GM12878 (cell line): Measurements from ENCODE around the gene HGS. TPM values are rescaled to one million over a fixed set of nuclear protein-coding genes. Genes with fewer than 3 reads are reported as not detected.
A peak's percentile ranks its signal among the peaks of the same experiment; 100 is the strongest.

Source experiments
- ATAC-seq: fragments of 200-7000 bp; cut with Tn5 transposase; 3 replicates; pipeline ENCODE4 v1.9.1; 2020; ENCODE audit warnings: mild to moderate bottlenecking, moderate library complexity
- BruUV-seq: library from RNA; stranded (reverse); fragments of 400-500 nt; replicated peaks from 2 replicates; lab custom pipeline; 2021; lab: Mats Ljungman, UMichigan
- CTCF ChIA-PET: fragments of 300-600 bp; sonication (Branson Sonifier 250); formaldehyde crosslinking; extraction: SDS; loops from one replicate; lab custom pipeline; 2021; ENCODE audit warnings: inconsistent platforms; lab: Yijun Ruan, JAX
- POLR2A ChIA-PET: fragments of 350-600 bp; formaldehyde crosslinking; extraction: SDS; loops from one replicate; lab custom pipeline; 2021; ENCODE audit warnings: inconsistent platforms; lab: Charles Lee
- RAD21 ChIA-PET: fragments of 300-600 bp; sonication (Branson Sonifier 250); formaldehyde crosslinking; loops from one replicate; lab custom pipeline; 2023; ENCODE audit warnings: antibody characterized with exemption; ENCODE audit not compliant: unreplicated experiment; lab: Charles Lee
- SMC1A ChIA-PET: fragments of 300-600 bp; sonication (Branson Sonifier 250); formaldehyde crosslinking; loops from one replicate; lab custom pipeline; 2023; ENCODE audit not compliant: unreplicated experiment, uncharacterized antibody; lab: Charles Lee
- DNase-seq: peaks from one replicate; pipeline ENCODE4 v3.0.0-alpha.2; 2011; ENCODE audit warnings: low read depth, low spot score
- FAIRE-seq: peaks from 3 replicates; lab custom pipeline; 2011; peaks lifted over from hg19 to GRCh38; lab: Jason Lieb, UNC
- H2AFZ ChIP-seq: 2 replicates; pipeline ENCODE4 v1.6.0; 2011; ENCODE audit warnings: low read depth, low read length, control low read depth; ENCODE audit not compliant: control insufficient read depth
- H3K27ac ChIP-seq: 2 replicates; pipeline ENCODE4 v1.5.1; 2011; ENCODE audit warnings: control low read depth; ENCODE audit not compliant: control insufficient read depth, insufficient read depth
- H3K27me3 ChIP-seq, 2 experiments: replicated peaks in 1 of 2; 2 replicates each; pipeline versions ENCODE4 v1.6.0 to v1.6.1; 2011; ENCODE audit warnings: low read length in 1 of 2; ENCODE audit not compliant: control insufficient read depth in 2 of 2, insufficient read depth in 2 of 2
- H3K36me3 ChIP-seq, 2 experiments: 2 replicates each; pipeline ENCODE4 v1.5.1; 2011; ENCODE audit warnings: low read length in 1 of 2; ENCODE audit not compliant: control insufficient read depth in 2 of 2, insufficient read depth in 2 of 2
- H3K4me1 ChIP-seq: 2 replicates; pipeline ENCODE4 v1.6.1; 2011; ENCODE audit warnings: mild to moderate bottlenecking, low read length, moderate library complexity, mixed read lengths; ENCODE audit not compliant: control insufficient read depth, insufficient read depth
- H3K4me2 ChIP-seq: 2 replicates; pipeline ENCODE4 v1.6.0; 2011; ENCODE audit warnings: control low read depth; ENCODE audit not compliant: control insufficient read depth, insufficient read depth
- H3K4me3 ChIP-seq: fragments of 200-600 bp; sonication (generic); 2 replicates; pipeline ENCODE4 v1.5.1; 2016
- H3K79me2 ChIP-seq: 2 replicates; pipeline ENCODE4 v1.6.0; 2011; ENCODE audit warnings: low read length; ENCODE audit not compliant: control insufficient read depth, insufficient read depth
- H3K9ac ChIP-seq: 2 replicates; pipeline ENCODE4 v1.8.0; 2011; ENCODE audit warnings: low read length, control low read depth, mixed read lengths; ENCODE audit not compliant: control insufficient read depth, insufficient read depth
- H3K9me3 ChIP-seq: replicated peaks from 3 replicates; pipeline ENCODE4 v1.5.1; 2011; ENCODE audit warnings: mild to moderate bottlenecking, low read length; ENCODE audit not compliant: control insufficient read depth, insufficient read depth
- H4K20me1 ChIP-seq: 2 replicates; pipeline ENCODE4 v1.6.0; 2011; ENCODE audit not compliant: control insufficient read depth, insufficient read depth
- BRCA1 ChIP-seq: IDR thresholded peaks from 2 replicates; pipeline ENCODE4 v1.6.1; 2011; ENCODE audit warnings: low read depth, low read length, improper control_type of control experiment
- FOXK2 ChIP-seq: fragments of 450-650 bp; IDR thresholded peaks from 2 replicates; pipeline ENCODE4 v1.6.1; 2017; ENCODE audit warnings: mild to moderate bottlenecking, moderate library complexity
- MTA3 ChIP-seq: IDR thresholded peaks from 2 replicates; pipeline ENCODE4 v1.6.1; 2012; ENCODE audit warnings: low read length, inconsistent platforms, borderline replicate concordance
- PAX5 ChIP-seq: IDR thresholded peaks from 2 replicates; pipeline ENCODE4 v1.6.1; 2011; ENCODE audit warnings: low read depth, low read length, borderline replicate concordance
- SIX5 ChIP-seq: IDR thresholded peaks from 2 replicates; pipeline ENCODE4 v1.6.1; 2011; ENCODE audit warnings: mild to moderate bottlenecking, low read depth, low read length, moderate library complexity; ENCODE audit not compliant: severe bottlenecking
- SMAD1 ChIP-seq: fragments of 450-650 bp; IDR thresholded peaks from 2 replicates; pipeline ENCODE4 v1.6.1; 2018; ENCODE audit warnings: mild to moderate bottlenecking, low read depth; ENCODE audit not compliant: partially characterized antibody
- STAT1 ChIP-seq: fragments of 450-650 bp; conservative IDR thresholded peaks from 2 replicates; pipeline ENCODE4 v1.6.1; 2014; ENCODE audit warnings: antibody characterized with exemption, mild to moderate bottlenecking
- ZNF207 ChIP-seq: fragments of 450-650 bp; IDR thresholded peaks from 2 replicates; pipeline ENCODE4 v1.6.1; 2014; ENCODE audit warnings: antibody characterized with exemption, mild to moderate bottlenecking, borderline replicate concordance
- ZNF217 ChIP-seq: fragments of 450-650 bp; IDR thresholded peaks from 2 replicates; pipeline ENCODE4 v1.6.1; 2017; ENCODE audit warnings: antibody characterized with exemption, mild to moderate bottlenecking
- WGBS: methylation state at CpG from one replicate; pipeline ENCODE4 v1.1.6; 2016; ENCODE audit warnings: low lambda C conversion rate; ENCODE audit not compliant: insufficient replicate concordance, insufficient coverage; ENCODE audit errors: missing lambda C conversion rate; 5-methylcytosine and 5-hydroxymethylcytosine counted together
- in situ Hi-C: fragments of 300-500 bp; cut with MboI; formaldehyde crosslinking; loops from 9 replicates; pipeline ENCODE4 v1.14.3; 2018; ENCODE audit warnings: mixed read lengths
- intact Hi-C: fragments of 100-400 bp; cut with micrococcal nuclease; formaldehyde crosslinking; loops from one replicate; pipeline ENCODE4 v1.14.2; 2022; ENCODE audit not compliant: unreplicated experiment
- microRNA-seq: library from miRNA; unstranded; fragments of <30 nt; microRNA quantifications from one replicate; pipeline ENCODE4, GENCODE V29; 2018
- polyA plus RNA-seq, 11 experiments: library from polyadenylated mRNA; depleted of rRNA in 4 of 11; unstranded in 6 of 11; stranded (reverse) in 5 of 11; fragments of >200 nt; fragmentation: Nextera tagmentation in 4 of 11; fragmentation: Illumina TruSeq in 1 of 11; extraction: Ambion mirVana in 4 of 11; extraction: Trizol in 1 of 11; gene quantifications; 1 replicate in 1 of 11; 2 replicates in 10 of 11; pipeline versions ENCODE4 v1.2.1 to v1.2.3, GENCODE V29; 2011 to 2016; ENCODE audit warnings: inconsistent platforms in 2 of 11, missing spikeins in 2 of 11, low read depth in 1 of 11
- small RNA-seq: library from RNA; depleted of rRNA; stranded (forward); fragments of <200 nt; gene quantifications from one replicate; pipeline ENCODE3, GENCODE V24; 2014
- total RNA-seq, 4 experiments: library from RNA; depleted of rRNA in 3 of 4; stranded (reverse); fragments of >200 nt in 3 of 4; fragmentation: Illumina TruSeq in 1 of 4; extraction: Trizol in 1 of 4; gene quantifications; 2 replicates each; pipeline versions ENCODE4 v1.2.1 to v1.2.3, GENCODE V29; 2013 to 2021
- TF ChIP-seq, protein P1 (sequence below): fragments of 450-650 bp; IDR thresholded peaks from 2 replicates; pipeline ENCODE4 v1.6.1; 2017; ENCODE audit warnings: low read depth, mild to moderate bottlenecking, moderate library complexity

Gene HGS
- total and polyA plus RNA-seq, 10 of the 15 experiments (the other 5 are each of a cell fraction or from before 2014, with no cell fraction given) = 2.2 to 85.6 (median 55.3) TPM

DNA sequence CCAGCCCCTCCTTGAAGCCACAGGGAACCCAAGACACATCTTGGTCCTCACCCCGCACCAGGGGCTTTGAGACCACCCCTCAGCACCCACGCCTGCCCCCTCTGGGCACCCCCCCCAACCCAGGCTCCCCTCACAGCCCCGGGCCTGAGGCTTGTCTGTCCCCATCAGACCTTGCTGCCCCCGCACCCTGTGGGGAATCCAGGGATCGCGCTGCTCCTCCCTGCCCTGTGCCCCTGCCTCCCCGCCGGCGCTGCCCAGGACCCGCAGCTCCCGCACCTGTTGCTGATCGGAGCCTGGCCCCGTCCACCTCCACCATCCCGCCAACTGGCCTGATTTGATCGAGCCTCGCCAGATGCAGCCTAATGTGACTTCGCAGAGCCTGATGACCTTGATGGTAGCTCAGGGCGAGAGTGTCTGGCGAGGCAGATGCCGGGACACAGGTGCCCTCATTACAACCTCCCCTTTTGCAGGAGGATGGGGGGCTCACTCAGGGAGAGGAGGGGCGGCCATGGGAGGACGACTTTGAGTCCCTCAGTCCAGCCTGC, 57.3 kb downstream of the HGS start (continued):
- TF ChIP-seq, protein P1, sequence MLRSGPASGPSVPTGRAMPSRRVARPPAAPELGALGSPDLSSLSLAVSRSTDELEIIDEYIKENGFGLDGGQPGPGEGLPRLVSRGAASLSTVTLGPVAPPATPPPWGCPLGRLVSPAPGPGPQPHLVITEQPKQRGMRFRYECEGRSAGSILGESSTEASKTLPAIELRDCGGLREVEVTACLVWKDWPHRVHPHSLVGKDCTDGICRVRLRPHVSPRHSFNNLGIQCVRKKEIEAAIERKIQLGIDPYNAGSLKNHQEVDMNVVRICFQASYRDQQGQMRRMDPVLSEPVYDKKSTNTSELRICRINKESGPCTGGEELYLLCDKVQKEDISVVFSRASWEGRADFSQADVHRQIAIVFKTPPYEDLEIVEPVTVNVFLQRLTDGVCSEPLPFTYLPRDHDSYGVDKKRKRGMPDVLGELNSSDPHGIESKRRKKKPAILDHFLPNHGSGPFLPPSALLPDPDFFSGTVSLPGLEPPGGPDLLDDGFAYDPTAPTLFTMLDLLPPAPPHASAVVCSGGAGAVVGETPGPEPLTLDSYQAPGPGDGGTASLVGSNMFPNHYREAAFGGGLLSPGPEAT = no peak
- TF ChIP-seq FOXK2 (no peak), MTA3 (no peak), STAT1 (no peak)

DNA sequence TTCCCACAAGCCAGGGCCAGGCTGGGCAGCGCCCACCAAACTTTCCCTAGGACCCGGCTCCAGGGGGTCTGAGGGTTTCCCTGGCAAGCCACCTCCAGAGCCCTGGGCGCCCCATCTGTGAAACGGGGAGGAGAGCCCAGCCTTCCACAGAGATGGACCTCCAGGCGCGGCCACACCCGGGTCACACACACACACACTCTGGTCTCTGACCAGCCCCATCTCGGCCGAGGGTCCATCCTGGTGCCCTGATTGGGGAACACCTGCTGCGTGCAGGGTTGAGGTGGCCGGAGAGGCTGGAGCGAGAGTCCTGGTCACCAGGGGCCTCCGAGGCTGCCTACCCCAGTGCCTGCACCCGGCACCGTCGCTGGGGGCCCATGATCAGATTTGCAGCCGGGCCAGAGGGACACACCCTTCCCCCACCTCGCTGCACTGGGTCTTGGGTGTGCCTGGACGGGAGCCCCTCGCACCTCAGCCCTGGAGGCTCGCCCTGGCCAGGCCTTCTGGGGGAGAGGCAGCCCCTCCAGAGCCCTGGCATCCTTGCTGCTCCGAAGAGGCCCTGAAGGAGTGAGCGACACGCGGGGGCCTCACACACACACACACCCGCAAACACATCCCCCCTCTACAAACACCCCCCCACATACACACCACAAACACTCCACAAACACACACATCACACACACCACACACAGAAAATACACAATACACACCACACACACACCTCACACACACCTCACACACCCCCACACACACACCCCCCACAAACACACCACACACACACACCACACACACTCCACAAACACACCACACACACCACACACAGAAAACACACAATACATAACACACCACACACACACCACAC, 58.0 kb downstream of the HGS start:
- DNase-seq (no peak), FAIRE-seq (no peak), ATAC-seq (peak; percentile 52)
- H4K20me1 ChIP-seq = no peaks in the 10 kb centered on the region
- no peak overlapping the region for H3K27ac ChIP-seq
- no peak overlapping the region for H3K4me2 ChIP-seq
- H3K9me3 ChIP-seq = no peaks in the 10 kb centered on the region
- intact Hi-C loops (no loop called here), in situ Hi-C loops (no loop called here)
- ChIA-PET SMC1A (no interaction called here), RAD21 (no interaction called here), CTCF (no interaction called here), POLR2A (no interaction called here)
- no peak overlapping the region for H3K9ac ChIP-seq
- 64% methylated on average over 25 of the region's 26 CpGs for WGBS
- H2AFZ ChIP-seq = no peak overlapping the region
- H3K36me3 ChIP-seq = no peaks in the 10 kb centered on the region
- BruUV-seq = no TSS peak
- no peaks in the 10 kb centered on the region for H3K79me2 ChIP-seq
- no peak overlapping the region for H3K4me3 ChIP-seq
- no peak for TF ChIP-seq SIX5
- no peak for TF ChIP-seq PAX5
- TF ChIP-seq ZNF207 = no peak
- TF ChIP-seq BRCA1 = no peak
- TF ChIP-seq SMAD1 = no peak
- TF ChIP-seq ZNF217 = no peak
- H3K4me1 ChIP-seq = no peaks in the 10 kb centered on the region
- H3K27me3 ChIP-seq = no peaks in the 10 kb centered on the region

Small RNA genes lying within 50 kb of the gene (microRNA-seq; reads per million reads assigned to microRNA genes)
- gene MIR6786 = 1.9 reads per million, percentile 3 among the genes with 10 or more reads in this experiment

Small RNA genes lying within 50 kb of the gene (small RNA-seq; reads per million reads assigned to genes)
- 0.12 reads per million for gene MIR6786

Other genes with a start within 250 kb of the HGS start
Only the 7 nearest of the 22 such genes appear.
- gene TSPAN10, start 46.8 kb upstream of the HGS start, total RNA-seq (2014; rRNA removed) = 0.38 and 0.40 TPM in 2 replicates
- gene TSPAN10, start 46.8 kb upstream of the HGS start, total RNA-seq (2014; rRNA removed; fragmentation: Illumina TruSeq; extraction: Trizol) = 0.13 and 0.18 TPM in 2 replicates
- gene TSPAN10, start 46.8 kb upstream of the HGS start, total RNA-seq (2021) = 0.41 and 0.56 TPM in 2 replicates
- 0.53 and 0.58 TPM in 2 replicates for gene TSPAN10, start 46.8 kb upstream of the HGS start, polyA plus RNA-seq (2011; rRNA removed)
- 0.16 and 0.36 TPM in 2 replicates for gene TSPAN10, start 46.8 kb upstream of the HGS start, polyA plus RNA-seq (2014; fragmentation: Illumina TruSeq; extraction: Trizol)
- gene TSPAN10, start 46.8 kb upstream of the HGS start, polyA plus RNA-seq (2014; fragmentation: Nextera tagmentation; extraction: Ambion mirVana) = under 1 TPM; 0.33 to 0.45 TPM
- 0.61 and 0.72 TPM in 2 replicates for gene TSPAN10, start 46.8 kb upstream of the HGS start, polyA plus RNA-seq (2014; rRNA removed)
- gene TSPAN10, start 46.8 kb upstream of the HGS start, polyA plus RNA-seq (2016; fragmentation: Nextera tagmentation; extraction: Ambion mirVana) = under 1 TPM; 0.60 to 0.82 TPM
- gene PDE6G, start 27.5 kb upstream of the HGS start, total RNA-seq (2014; rRNA removed) = 7.8 and 12.1 TPM in 2 replicates
- 1.5 and 3.5 TPM in 2 replicates for gene PDE6G, start 27.5 kb upstream of the HGS start, total RNA-seq (2014; rRNA removed; fragmentation: Illumina TruSeq; extraction: Trizol)
- gene PDE6G, start 27.5 kb upstream of the HGS start, total RNA-seq (2021) = 6.0 and 8.3 TPM in 2 replicates
- 0.37 and 1.8 TPM in 2 replicates for gene PDE6G, start 27.5 kb upstream of the HGS start, polyA plus RNA-seq (2011; rRNA removed)
- 7.0 and 8.0 TPM in 2 replicates for gene PDE6G, start 27.5 kb upstream of the HGS start, polyA plus RNA-seq (2014; fragmentation: Illumina TruSeq; extraction: Trizol)
- under 1 TPM; 0.55 to 0.82 TPM for gene PDE6G, start 27.5 kb upstream of the HGS start, polyA plus RNA-seq (2014; fragmentation: Nextera tagmentation; extraction: Ambion mirVana)
- gene PDE6G, start 27.5 kb upstream of the HGS start, polyA plus RNA-seq (2014; rRNA removed) = 10.4 and 11.1 TPM in 2 replicates
- gene PDE6G, start 27.5 kb upstream of the HGS start, polyA plus RNA-seq (2016; fragmentation: Nextera tagmentation; extraction: Ambion mirVana) = 1 to 10 TPM; 3.3 to 5.0 TPM
- gene OXLD1, start 17.4 kb upstream of the HGS start, total RNA-seq (2014; rRNA removed) = 74.8 and 77.7 TPM in 2 replicates
- 14.4 and 18.4 TPM in 2 replicates for gene OXLD1, start 17.4 kb upstream of the HGS start, total RNA-seq (2014; rRNA removed; fragmentation: Illumina TruSeq; extraction: Trizol)
- 61.2 and 70.8 TPM in 2 replicates for gene OXLD1, start 17.4 kb upstream of the HGS start, total RNA-seq (2021)
- gene OXLD1, start 17.4 kb upstream of the HGS start, polyA plus RNA-seq (2011; rRNA removed) = 6.2 and 13.5 TPM in 2 replicates
- gene OXLD1, start 17.4 kb upstream of the HGS start, polyA plus RNA-seq (2014; fragmentation: Illumina TruSeq; extraction: Trizol) = 3.4 and 10.2 TPM in 2 replicates
- gene OXLD1, start 17.4 kb upstream of the HGS start, polyA plus RNA-seq (2014; fragmentation: Nextera tagmentation; extraction: Ambion mirVana) = 1 to 10 TPM; 4.6 to 9.3 TPM
- gene OXLD1, start 17.4 kb upstream of the HGS start, polyA plus RNA-seq (2014; rRNA removed) = 83.2 and 84.8 TPM in 2 replicates
- 10 to 100 TPM; 74.3 to 89.5 TPM for gene OXLD1, start 17.4 kb upstream of the HGS start, polyA plus RNA-seq (2016; fragmentation: Nextera tagmentation; extraction: Ambion mirVana)
- 21.9 and 23.3 TPM in 2 replicates for gene CCDC137, start 17.3 kb upstream of the HGS start, total RNA-seq (2014; rRNA removed)
- gene CCDC137, start 17.3 kb upstream of the HGS start, total RNA-seq (2014; rRNA removed; fragmentation: Illumina TruSeq; extraction: Trizol) = 18.3 and 19.6 TPM in 2 replicates
- 32.0 and 35.1 TPM in 2 replicates for gene CCDC137, start 17.3 kb upstream of the HGS start, total RNA-seq (2021)
- 7.7 and 13.7 TPM in 2 replicates for gene CCDC137, start 17.3 kb upstream of the HGS start, polyA plus RNA-seq (2011; rRNA removed)
- gene CCDC137, start 17.3 kb upstream of the HGS start, polyA plus RNA-seq (2014; fragmentation: Illumina TruSeq; extraction: Trizol) = 20.9 and 32.6 TPM in 2 replicates
- 1 to 10 TPM; 2.2 to 5.1 TPM for gene CCDC137, start 17.3 kb upstream of the HGS start, polyA plus RNA-seq (2014; fragmentation: Nextera tagmentation; extraction: Ambion mirVana)
- 33.8 and 39.3 TPM in 2 replicates for gene CCDC137, start 17.3 kb upstream of the HGS start, polyA plus RNA-seq (2014; rRNA removed)
- 10 to 100 TPM; 44.6 to 45.4 TPM for gene CCDC137, start 17.3 kb upstream of the HGS start, polyA plus RNA-seq (2016; fragmentation: Nextera tagmentation; extraction: Ambion mirVana)
- gene ARL16, start 214 bp upstream of the HGS start, total RNA-seq (2014; rRNA removed) = 41.9 and 42.1 TPM in 2 replicates
- 21.0 and 22.1 TPM in 2 replicates for gene ARL16, start 214 bp upstream of the HGS start, total RNA-seq (2014; rRNA removed; fragmentation: Illumina TruSeq; extraction: Trizol)
- gene ARL16, start 214 bp upstream of the HGS start, total RNA-seq (2021) = 18.6 and 25.6 TPM in 2 replicates
- gene ARL16, start 214 bp upstream of the HGS start, polyA plus RNA-seq (2011; rRNA removed) = 26.8 and 34.3 TPM in 2 replicates
- 15.9 and 27.4 TPM in 2 replicates for gene ARL16, start 214 bp upstream of the HGS start, polyA plus RNA-seq (2014; fragmentation: Illumina TruSeq; extraction: Trizol)
- gene ARL16, start 214 bp upstream of the HGS start, polyA plus RNA-seq (2014; fragmentation: Nextera tagmentation; extraction: Ambion mirVana) = 10 to 100 TPM in 1 of 2 experiments, 1 to 10 TPM in 1; 4.7 to 20.8 TPM
- 43.6 and 44.5 TPM in 2 replicates for gene ARL16, start 214 bp upstream of the HGS start, polyA plus RNA-seq (2014; rRNA removed)
- 10 to 100 TPM; 46.5 to 47.6 TPM for gene ARL16, start 214 bp upstream of the HGS start, polyA plus RNA-seq (2016; fragmentation: Nextera tagmentation; extraction: Ambion mirVana)
- 115 and 157 TPM in 2 replicates for gene MRPL12, start 19.4 kb downstream of the HGS start, total RNA-seq (2014; rRNA removed)
- 37.5 and 42.7 TPM in 2 replicates for gene MRPL12, start 19.4 kb downstream of the HGS start, total RNA-seq (2014; rRNA removed; fragmentation: Illumina TruSeq; extraction: Trizol)
- 163 and 169 TPM in 2 replicates for gene MRPL12, start 19.4 kb downstream of the HGS start, total RNA-seq (2021)
- gene MRPL12, start 19.4 kb downstream of the HGS start, polyA plus RNA-seq (2011; rRNA removed) = 50.4 and 77.8 TPM in 2 replicates
- gene MRPL12, start 19.4 kb downstream of the HGS start, polyA plus RNA-seq (2014; fragmentation: Illumina TruSeq; extraction: Trizol) = 28.4 and 67.3 TPM in 2 replicates
- 1 to 10 TPM; 1.3 to 4.5 TPM for gene MRPL12, start 19.4 kb downstream of the HGS start, polyA plus RNA-seq (2014; fragmentation: Nextera tagmentation; extraction: Ambion mirVana)
- 269 and 299 TPM in 2 replicates for gene MRPL12, start 19.4 kb downstream of the HGS start, polyA plus RNA-seq (2014; rRNA removed)
- 100 to 1,000 TPM; 235 to 247 TPM for gene MRPL12, start 19.4 kb downstream of the HGS start, polyA plus RNA-seq (2016; fragmentation: Nextera tagmentation; extraction: Ambion mirVana)
- gene SLC25A10, start 28.3 kb downstream of the HGS start, total RNA-seq (2014; rRNA removed) = 50.1 and 52.6 TPM in 2 replicates
- 9.3 and 11.6 TPM in 2 replicates for gene SLC25A10, start 28.3 kb downstream of the HGS start, total RNA-seq (2014; rRNA removed; fragmentation: Illumina TruSeq; extraction: Trizol)
- gene SLC25A10, start 28.3 kb downstream of the HGS start, total RNA-seq (2021) = 38.5 and 41.7 TPM in 2 replicates
- gene SLC25A10, start 28.3 kb downstream of the HGS start, polyA plus RNA-seq (2011; rRNA removed) = 2.7 and 10.2 TPM in 2 replicates
- gene SLC25A10, start 28.3 kb downstream of the HGS start, polyA plus RNA-seq (2014; fragmentation: Illumina TruSeq; extraction: Trizol) = 1.1 and 11.6 TPM in 2 replicates
- gene SLC25A10, start 28.3 kb downstream of the HGS start, polyA plus RNA-seq (2014; fragmentation: Nextera tagmentation; extraction: Ambion mirVana) = 1 to 10 TPM in 1 of 2 experiments, under 1 TPM in 1; 0.11 to 1.4 TPM
- 33.0 and 43.1 TPM in 2 replicates for gene SLC25A10, start 28.3 kb downstream of the HGS start, polyA plus RNA-seq (2014; rRNA removed)
- 10 to 100 TPM; 68.6 to 72.7 TPM for gene SLC25A10, start 28.3 kb downstream of the HGS start, polyA plus RNA-seq (2016; fragmentation: Nextera tagmentation; extraction: Ambion mirVana)